OCI-LY7 (cell line): ENCODE results near the gene PSMF1. TPM values are rescaled to one million over a fixed set of nuclear protein-coding genes. Genes with fewer than 3 reads are reported as not detected.

Experiments used
- BruUV-seq: library from RNA; stranded (reverse); fragments of 400-500 nt; replicated peaks from 2 replicates; lab custom pipeline; 2021; lab: Mats Ljungman, UMichigan
- CTCF ChIA-PET: fragments of 300-600 bp; sonication (Branson Sonifier 250); formaldehyde crosslinking; loops from one replicate; lab custom pipeline; 2022; ENCODE audit warnings: antibody characterized with exemption; ENCODE audit not compliant: unreplicated experiment; lab: Charles Lee
- POLR2A ChIA-PET: fragments of 300-600 bp; sonication (Branson Sonifier 250); formaldehyde crosslinking; loops from one replicate; lab custom pipeline; 2022; ENCODE audit warnings: antibody characterized with exemption; lab: Charles Lee
- DNase-seq: peaks from one replicate; pipeline ENCODE4 v3.0.0-alpha.2; 2015; ENCODE audit warnings: low spot score
- H2AFZ ChIP-seq: fragments of 200-600 bp; sonication (generic), shearing (Covaris generic); 2 replicates; pipeline ENCODE4 v1.6.1; 2014; ENCODE audit warnings: mild to moderate bottlenecking, antibody characterized with exemption, low read length, moderate library complexity
- H3K27ac ChIP-seq: fragments of 200-600 bp; sonication (generic); 2 replicates; pipeline ENCODE4 v1.5.1; 2014; ENCODE audit warnings: mixed run types, low read depth, mild to moderate bottlenecking, moderate library complexity, low read length, inconsistent platforms; ENCODE audit not compliant: poor library complexity, severe bottlenecking
- H3K36me3 ChIP-seq: fragments of 200-600 bp; sonication (generic); 2 replicates; pipeline ENCODE4 v1.6.1; 2014; ENCODE audit warnings: mild to moderate bottlenecking, antibody characterized with exemption, low read length, moderate library complexity, mixed read lengths; ENCODE audit not compliant: insufficient read depth
- H3K4me1 ChIP-seq: fragments of 200-600 bp; sonication (generic); 2 replicates; pipeline ENCODE4 v1.5.1; 2014; ENCODE audit warnings: mild to moderate bottlenecking, low read length; ENCODE audit not compliant: insufficient read depth, poor library complexity, severe bottlenecking
- H3K4me2 ChIP-seq: fragments of 200-600 bp; sonication (generic); 2 replicates; pipeline ENCODE4 v1.6.1; 2014; ENCODE audit warnings: mild to moderate bottlenecking, low read length
- H3K4me3 ChIP-seq: fragments of 200-600 bp; sonication (generic); 2 replicates; pipeline ENCODE4 v1.5.1; 2014; ENCODE audit warnings: mild to moderate bottlenecking, low read depth, low read length; ENCODE audit not compliant: poor library complexity, severe bottlenecking
- H3K79me2 ChIP-seq: fragments of 200-600 bp; sonication (generic); 2 replicates; pipeline ENCODE4 v1.6.1; 2016; ENCODE audit warnings: low read depth, mild to moderate bottlenecking, low read length, moderate library complexity, mixed read lengths; ENCODE audit not compliant: insufficient read depth
- H3K9me2 ChIP-seq: fragments of 200-600 bp; sonication (generic); 2 replicates; pipeline ENCODE4 v1.6.1; 2016; ENCODE audit warnings: mild to moderate bottlenecking, low read length, mixed read lengths; ENCODE audit not compliant: insufficient read depth
- H3K9me3 ChIP-seq: fragments of 200-600 bp; sonication (generic); 2 replicates; pipeline ENCODE4 v1.6.1; 2014; ENCODE audit warnings: mild to moderate bottlenecking, mixed run types, low read length, mixed read lengths
- H4K20me1 ChIP-seq: fragments of 200-600 bp; sonication (generic); 2 replicates; pipeline ENCODE4 v1.6.1; 2014; ENCODE audit warnings: mild to moderate bottlenecking, antibody characterized with exemption, low read length, moderate library complexity, mixed read lengths; ENCODE audit not compliant: insufficient read depth
- EZH2phosphoT487 ChIP-seq: fragments of 200-600 bp; sonication (generic); IDR thresholded peaks from 2 replicates; pipeline ENCODE4 v1.6.1; 2018; ENCODE audit warnings: low read depth, borderline replicate concordance, mild to moderate bottlenecking, mixed run types, antibody characterized with exemption, low read length, moderate library complexity, mixed read lengths
- intact Hi-C: fragments of 100-400 bp; cut with micrococcal nuclease; formaldehyde crosslinking; loops from one replicate; pipeline ENCODE4 v1.10.0; 2022; ENCODE audit not compliant: unreplicated experiment
- total RNA-seq, 2 experiments: library from RNA; depleted of rRNA in 1 of 2; stranded (reverse); fragments of >200 nt in 1 of 2; shearing (Covaris generic) in 1 of 2; gene quantifications; 2 replicates each; pipeline ENCODE4 v1.2.3, GENCODE V29; 2014 to 2022
- TF ChIP-seq, protein P1 (sequence below): fragments of 200-600 bp; sonication (generic); conservative IDR thresholded peaks from 2 replicates; pipeline ENCODE4 v1.5.1; 2014; ENCODE audit warnings: mild to moderate bottlenecking, antibody characterized with exemption, low read length, moderate library complexity, mixed read lengths

Gene PSMF1
- total RNA-seq, 2 experiments from 2014 or later = 34.7 to 132 TPM

GRCh38 chr20:1205802-1206201 is 87.4 kb downstream of the PSMF1 start:
- Histone ChIP-seq H3K36me3 (no peaks in the 10 kb centered on the region), H4K20me1 (no peaks in the 10 kb centered on the region), H3K9me3 (no peaks in the 10 kb centered on the region), H3K4me3 (no peak overlapping the region), H3K4me1 (no peaks in the 10 kb centered on the region), H3K4me2 (no peak overlapping the region), H3K9me2 (no peaks in the 10 kb centered on the region), H3K79me2 (no peaks in the 10 kb centered on the region), H2AFZ (no peak overlapping the region), H3K27ac (no peak overlapping the region)
- TF ChIP-seq, protein P1, sequence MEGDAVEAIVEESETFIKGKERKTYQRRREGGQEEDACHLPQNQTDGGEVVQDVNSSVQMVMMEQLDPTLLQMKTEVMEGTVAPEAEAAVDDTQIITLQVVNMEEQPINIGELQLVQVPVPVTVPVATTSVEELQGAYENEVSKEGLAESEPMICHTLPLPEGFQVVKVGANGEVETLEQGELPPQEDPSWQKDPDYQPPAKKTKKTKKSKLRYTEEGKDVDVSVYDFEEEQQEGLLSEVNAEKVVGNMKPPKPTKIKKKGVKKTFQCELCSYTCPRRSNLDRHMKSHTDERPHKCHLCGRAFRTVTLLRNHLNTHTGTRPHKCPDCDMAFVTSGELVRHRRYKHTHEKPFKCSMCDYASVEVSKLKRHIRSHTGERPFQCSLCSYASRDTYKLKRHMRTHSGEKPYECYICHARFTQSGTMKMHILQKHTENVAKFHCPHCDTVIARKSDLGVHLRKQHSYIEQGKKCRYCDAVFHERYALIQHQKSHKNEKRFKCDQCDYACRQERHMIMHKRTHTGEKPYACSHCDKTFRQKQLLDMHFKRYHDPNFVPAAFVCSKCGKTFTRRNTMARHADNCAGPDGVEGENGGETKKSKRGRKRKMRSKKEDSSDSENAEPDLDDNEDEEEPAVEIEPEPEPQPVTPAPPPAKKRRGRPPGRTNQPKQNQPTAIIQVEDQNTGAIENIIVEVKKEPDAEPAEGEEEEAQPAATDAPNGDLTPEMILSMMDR = no peak
- no peak for TF ChIP-seq EZH2phosphoT487
- POLR2A ChIA-PET = interaction anchor here (0.6 to 1.3 kb wide), 3 partner anchors 54 to 407 kb away, joined by 3 to 4 read pairs (median 4); no protein-coding TSS in a partner anchor
- DNase-seq = no peak
- no TSS peak for BruUV-seq
- CTCF ChIA-PET = interaction anchor here (0.6 kb wide), 1 partner anchor 843 kb away, joined by 3 read pairs; no protein-coding TSS in a partner anchor
- intact Hi-C loops = no loop called here

- no TSS peak for BruUV-seq
- Histone ChIP-seq H3K9me2 (no peaks in the 10 kb centered on the region), H4K20me1 (no peaks in the 10 kb centered on the region), H3K4me3 (no peak overlapping the region), H2AFZ (no peak overlapping the region), H3K27ac (no peak overlapping the region), H3K79me2 (no peaks in the 10 kb centered on the region), H3K36me3 (no peaks in the 10 kb centered on the region), H3K9me3 (no peaks in the 10 kb centered on the region), H3K4me1 (no peaks in the 10 kb centered on the region), H3K4me2 (no peak overlapping the region)
- POLR2A ChIA-PET = interaction anchor here (0.6 to 0.7 kb wide), 3 partner anchors 48 to 408 kb away, joined by 3 to 5 read pairs (median 4); no protein-coding TSS in a partner anchor
- no peak for DNase-seq
- CTCF ChIA-PET = interaction anchor here (0.6 kb wide), 1 partner anchor 842 kb away, joined by 3 read pairs; no protein-coding TSS in a partner anchor
- no peak for TF ChIP-seq EZH2phosphoT487
- TF ChIP-seq, protein P1 = no peak
- intact Hi-C loops = no loop called here
Observed at GRCh38 chr20:1206366-1207148, 88.2 kb downstream of the PSMF1 start.
